Endothelial cell of umbilical vein (primary cell): ENCODE measurements around the gene CHRM2. TPM values are rescaled to one million over a fixed set of nuclear protein-coding genes. Genes with fewer than 3 reads are reported as not detected.

Source experiments
- BruUV-seq: library from RNA; stranded (reverse); fragments of 400-500 nt; replicated peaks from 2 replicates; lab custom pipeline; 2021; lab: Mats Ljungman, UMichigan
- CTCF ChIA-PET: fragments of 300-600, 350-600 bp; sonication (Branson Sonifier 250); formaldehyde crosslinking; loops from one replicate; lab custom pipeline; 2021; ENCODE audit warnings: antibody characterized with exemption, inconsistent platforms; lab: Charles Lee
- POLR2A ChIA-PET: fragments of 300-600, 350-600 bp; sonication (Branson Sonifier 250); formaldehyde crosslinking; loops from one replicate; lab custom pipeline; 2021; ENCODE audit warnings: antibody characterized with exemption, inconsistent platforms; lab: Charles Lee
- DNase-seq: peaks from one replicate; pipeline ENCODE4 v3.0.0-alpha.2; 2011; ENCODE audit warnings: low read depth, low spot score
- FAIRE-seq: peaks from 2 replicates; lab custom pipeline; 2011; peaks lifted over from hg19 to GRCh38; lab: Jason Lieb, UNC
- H2AFZ ChIP-seq: 2 replicates; pipeline ENCODE4 v1.6.0; 2012; ENCODE audit warnings: low read depth, low read length, control low read depth, inconsistent platforms
- H3K27ac ChIP-seq: 2 replicates; pipeline ENCODE4 v1.5.1; 2011; ENCODE audit warnings: low read depth, mild to moderate bottlenecking, control low read depth, low read length, moderate library complexity; ENCODE audit not compliant: insufficient read depth
- H3K27me3 ChIP-seq, 2 experiments: 2 replicates each; pipeline versions ENCODE4 v1.6.0 to v1.6.1; 2011; ENCODE audit warnings: low read length in 2 of 2, mixed read lengths in 1 of 2; ENCODE audit not compliant: control insufficient read depth in 2 of 2, insufficient read depth in 2 of 2
- H3K36me3 ChIP-seq, 2 experiments: 2 replicates in 1 of 2; 3 replicates in 1 of 2; pipeline ENCODE4 v1.5.1; 2011; ENCODE audit warnings: low read length in 2 of 2, mild to moderate bottlenecking in 1 of 2, moderate library complexity in 1 of 2; ENCODE audit not compliant: control insufficient read depth in 2 of 2, insufficient read depth in 2 of 2; ENCODE audit errors: extremely low read depth in 1 of 2
- H3K4me1 ChIP-seq: 3 replicates; pipeline ENCODE4 v1.5.1; 2011; ENCODE audit warnings: mild to moderate bottlenecking, low read length; ENCODE audit not compliant: control insufficient read depth, insufficient read depth; ENCODE audit errors: extremely low read depth
- H3K4me2 ChIP-seq: 2 replicates; pipeline ENCODE4 v1.6.1; 2011; ENCODE audit warnings: low read length, control low read depth, mixed read lengths; ENCODE audit not compliant: insufficient read depth
- H3K4me3 ChIP-seq, 3 experiments: fragments of 200-600 bp in 1 of 3; sonication (generic), shearing (Covaris generic) in 1 of 3; replicated peaks in 1 of 3; 2 replicates each; pipeline ENCODE4 v1.5.1; 2011 to 2016; ENCODE audit warnings: control low read depth in 3 of 3, low read length in 3 of 3, mild to moderate bottlenecking in 2 of 3, inconsistent platforms in 1 of 3, low read depth in 1 of 3, moderate library complexity in 1 of 3; ENCODE audit not compliant: insufficient read depth in 1 of 3
- H3K79me2 ChIP-seq: 2 replicates; pipeline ENCODE4 v1.6.0; 2012; ENCODE audit warnings: low read length, inconsistent platforms; ENCODE audit not compliant: control insufficient read depth, insufficient read depth
- H3K9ac ChIP-seq: replicated peaks from 2 replicates; pipeline ENCODE3; 2011; ENCODE audit warnings: low read length, control low read depth; ENCODE audit not compliant: insufficient read depth; ENCODE audit errors: extremely low read depth
- H3K9me1 ChIP-seq: replicated peaks from 3 replicates; pipeline ENCODE4 v1.6.0; 2011; ENCODE audit warnings: mild to moderate bottlenecking, low read length; ENCODE audit not compliant: control insufficient read depth, insufficient read depth; ENCODE audit errors: extremely low read depth
- H3K9me3 ChIP-seq: replicated peaks from 2 replicates; pipeline ENCODE4 v1.5.1; 2012; ENCODE audit warnings: low read length, inconsistent platforms; ENCODE audit not compliant: control insufficient read depth, insufficient read depth
- H4K20me1 ChIP-seq: replicated peaks from 2 replicates; pipeline ENCODE3; 2011; ENCODE audit warnings: mild to moderate bottlenecking, low read length; ENCODE audit not compliant: control insufficient read depth, insufficient read depth; ENCODE audit errors: extremely low read depth
- CTCF ChIP-seq, 2 donors: IDR thresholded peaks; 1 replicate in 1 of 2; 2 replicates in 1 of 2; pipeline ENCODE4 v1.5.1; 2011; ENCODE audit warnings: low read length in 2 of 2, mild to moderate bottlenecking in 2 of 2, moderate library complexity in 2 of 2, control low read depth in 1 of 2, inconsistent platforms in 1 of 2, low read depth in 1 of 2; ENCODE audit not compliant: insufficient read depth in 1 of 2; ENCODE audit errors: extremely low read depth in 1 of 2
- EZH2 ChIP-seq: IDR thresholded peaks from 2 replicates; pipeline ENCODE4 v1.6.1; 2012; ENCODE audit warnings: borderline replicate concordance, low read depth, mild to moderate bottlenecking, moderate library complexity, low read length, inconsistent platforms; ENCODE audit not compliant: severe bottlenecking
- FOS ChIP-seq: IDR thresholded peaks from 2 replicates; pipeline ENCODE4 v1.6.1; 2011; ENCODE audit warnings: mild to moderate bottlenecking, low read length, moderate library complexity, borderline replicate concordance; ENCODE audit not compliant: insufficient read depth
- GATA2 ChIP-seq: IDR thresholded peaks from 2 replicates; pipeline ENCODE4 v1.7.0; 2011; ENCODE audit warnings: low read depth, mild to moderate bottlenecking, moderate library complexity, mixed read lengths, low read length; ENCODE audit not compliant: insufficient read length, insufficient read depth
- JUN ChIP-seq: IDR thresholded peaks from 2 replicates; pipeline ENCODE4 v1.6.1; 2011; ENCODE audit warnings: borderline replicate concordance, low read depth; ENCODE audit not compliant: insufficient read length, insufficient read depth
- MYC ChIP-seq: IDR thresholded peaks from one replicate; pipeline ENCODE4 v1.6.1; 2011; ENCODE audit warnings: mild to moderate bottlenecking, low read depth, low read length
- POLR2A ChIP-seq: IDR thresholded peaks from 2 replicates; pipeline ENCODE4 v1.6.1; 2012; ENCODE audit warnings: low read depth, mild to moderate bottlenecking, control low read depth, low read length
- POLR2AphosphoS5 ChIP-seq: IDR thresholded peaks from 2 replicates; pipeline ENCODE4 v1.6.1; 2012; ENCODE audit warnings: low read depth, mild to moderate bottlenecking, control low read depth, low read length, moderate library complexity; ENCODE audit not compliant: insufficient read depth
- dilution Hi-C: fragments of 300-500 bp; cut with MboI; formaldehyde crosslinking; loops from one replicate; pipeline ENCODE4 v1.15.0; 2019; ENCODE audit warnings: low sequenced_read_pairs; ENCODE audit not compliant: extremely low pct_ligation_motif_present
- intact Hi-C: fragments of 100-400 bp; cut with micrococcal nuclease; formaldehyde crosslinking; loops from one replicate; pipeline ENCODE4 v1.10.0; 2022
- polyA plus RNA-seq, 4 experiments: library from polyadenylated mRNA; depleted of rRNA in 3 of 4; stranded (reverse) in 3 of 4; unstranded in 1 of 4; fragments of >200 nt; gene quantifications; 2 replicates each; pipeline versions ENCODE4 v1.2.1 to v1.2.3, GENCODE V29; 2011 to 2012; ENCODE audit warnings: missing spikeins in 1 of 4
- total RNA-seq: library from RNA; stranded (reverse); gene quantifications from 2 replicates; pipeline ENCODE4 v1.2.3, GENCODE V29; 2021
- TF ChIP-seq, protein P1 (sequence below): IDR thresholded peaks from 2 replicates; pipeline ENCODE4 v1.6.1; 2011; ENCODE audit not compliant: insufficient read depth, insufficient read length

Gene CHRM2
- total and polyA plus RNA-seq, 2 donors (not counting 3 experiments of a cell fraction or from before 2014, with no cell fraction given): not detected

DNA sequence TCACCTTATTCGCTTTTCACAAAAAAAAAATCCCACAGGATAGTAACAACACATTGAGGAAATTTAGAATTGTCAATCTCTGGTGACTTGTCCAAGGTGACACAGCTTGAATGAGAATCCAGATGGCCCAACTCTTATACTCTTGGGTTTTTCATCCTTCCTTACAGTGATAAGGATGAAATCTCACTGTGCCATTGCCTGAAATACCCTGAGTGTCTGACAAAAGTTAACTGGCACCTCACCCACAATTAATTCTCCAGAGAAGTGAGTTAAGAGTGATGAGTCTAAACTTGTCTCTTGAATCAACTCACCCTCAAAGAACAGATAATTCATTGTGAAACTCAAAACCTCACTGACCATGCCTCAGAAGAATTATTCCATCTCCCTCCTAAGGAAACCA, 18.9 kb downstream of the CHRM2 start:
- POLR2A ChIA-PET: no interaction called here
- H3K4me3 ChIP-seq: no peak overlapping the region
- DNase-seq (no peak), FAIRE-seq (no peak)
- no peaks in the 10 kb centered on the region for H3K79me2 ChIP-seq
- no peak overlapping the region for H2AFZ ChIP-seq
- no peak overlapping the region for H3K9ac ChIP-seq
- H3K4me1 ChIP-seq: no peaks in the 10 kb centered on the region
- H3K27ac ChIP-seq: no peak overlapping the region
- intact Hi-C loops: no loop called here
- peaks cover 5 to 6% of the 10 kb centered on the region in 2 experiments for H3K27me3 ChIP-seq
- dilution Hi-C loops: no loop called here
- BruUV-seq: no TSS peak
- H4K20me1 ChIP-seq: no peaks in the 10 kb centered on the region
- no peaks in the 10 kb centered on the region for H3K9me1 ChIP-seq
- no peak overlapping the region for H3K4me2 ChIP-seq
- CTCF ChIA-PET: interaction anchor here (1.0 kb wide), 1 partner anchor 12 kb away, joined by 4 read pairs; no protein-coding TSS in a partner anchor
- no peaks in the 10 kb centered on the region for H3K9me3 ChIP-seq
- no peaks in the 10 kb centered on the region for H3K36me3 ChIP-seq
- no peak for TF ChIP-seq FOS
- TF ChIP-seq CTCF (IDR thresholded peaks at IDR 0.05; ENCODE audit: extremely low read depth in 1 of 2, insufficient read depth in 1 of 2, low read depth in 1 of 2, low read length in 2 of 2): no peak
- no peak for TF ChIP-seq MYC
- TF ChIP-seq JUN: no peak
- TF ChIP-seq POLR2AphosphoS5: no peak
- TF ChIP-seq EZH2: no peak
- TF ChIP-seq, protein P1, sequence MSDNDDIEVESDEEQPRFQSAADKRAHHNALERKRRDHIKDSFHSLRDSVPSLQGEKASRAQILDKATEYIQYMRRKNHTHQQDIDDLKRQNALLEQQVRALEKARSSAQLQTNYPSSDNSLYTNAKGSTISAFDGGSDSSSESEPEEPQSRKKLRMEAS: no peak
- no peak for TF ChIP-seq POLR2A
- no peak for TF ChIP-seq GATA2
